Forelimb muscle (tissue), 1 donor: Measurements from ENCODE around the gene ZDHHC20. TPM values are rescaled to one million over a fixed set of nuclear protein-coding genes. Genes with fewer than 3 reads are reported as not detected.

Experiments
- DNase-seq: peaks from one replicate; pipeline ENCODE4 v3.0.0-alpha.2; 2013; ENCODE audit warnings: low read depth
- polyA plus RNA-seq: library from polyadenylated mRNA; unstranded; fragments of 120-200 nt; gene quantifications from one replicate; pipeline ENCODE4 v1.2.1, GENCODE V29; 2013; ENCODE audit not compliant: insufficient read length

ZDHHC20 gene
- polyA plus RNA-seq, result 37.3 TPM

GRCh38 chr13:21458813-21459701 is at the start of gene ZDHHC20:
Gene ZDHHC20, minus strand, starts transcription at chr13:21459303. Its CDS starts 132 bp downstream, at chr13:21459171.
- peak; percentile 52 for DNase-seq

- DNase-seq, result no peak
Observed at GRCh38 chr13:21504379-21504778, 45.3 kb upstream of the ZDHHC20 start.

GRCh38 chr13:21501686-21502085 is 42.6 kb upstream of the ZDHHC20 start:
- no peak for DNase-seq

GRCh38 chr13:21486322-21486721 is 27.2 kb upstream of the ZDHHC20 start:
- DNase-seq, result no peak

- DNase-seq, result no peak
Observed at GRCh38 chr13:21483748-21484147, 24.6 kb upstream of the ZDHHC20 start.

- no peak for DNase-seq
Observed at GRCh38 chr13:21481359-21481758, 22.3 kb upstream of the ZDHHC20 start.

GRCh38 chr13:21478881-21479808 is 20.0 kb upstream of the ZDHHC20 start:
- peak; percentile 76 for DNase-seq

GRCh38 chr13:21476893-21477472 is 17.9 kb upstream of the ZDHHC20 start:
- peak; percentile 56 for DNase-seq

- no peak for DNase-seq
Observed at GRCh38 chr13:21475115-21475514, 16.0 kb upstream of the ZDHHC20 start.

- DNase-seq, result no peak
Observed at GRCh38 chr13:21470785-21471184, 11.7 kb upstream of the ZDHHC20 start.

- DNase-seq, result no peak
Observed at GRCh38 chr13:21466527-21466926, 7.4 kb upstream of the ZDHHC20 start.

GRCh38 chr13:21465710-21466160 is 6.6 kb upstream of the ZDHHC20 start:
- DNase-seq, result no peak

- no peak for DNase-seq
Observed at GRCh38 chr13:21463424-21463823, 4.3 kb upstream of the ZDHHC20 start.

GRCh38 chr13:21461131-21461530 is 2.0 kb upstream of the ZDHHC20 start:
- no peak for DNase-seq

GRCh38 chr13:21458451-21458812 is 671 bp downstream of the ZDHHC20 start:
- DNase-seq, result no peak

- no peak for DNase-seq
Observed at GRCh38 chr13:21453387-21454081, 5.6 kb downstream of the ZDHHC20 start.

GRCh38 chr13:21450936-21451335 is 8.2 kb downstream of the ZDHHC20 start:
- no peak for DNase-seq

- DNase-seq, result no peak
Observed at GRCh38 chr13:21446656-21447055, 12.4 kb downstream of the ZDHHC20 start.

GRCh38 chr13:21445759-21446158 is 13.3 kb downstream of the ZDHHC20 start:
- DNase-seq, result no peak

- no peak for DNase-seq
Observed at GRCh38 chr13:21443171-21443570, 15.9 kb downstream of the ZDHHC20 start.

- no peak for DNase-seq
Observed at GRCh38 chr13:21436582-21436981, 22.5 kb downstream of the ZDHHC20 start.
